Measurements from ENCODE around the gene DTYMK.

DTYMK gene

DNA sequence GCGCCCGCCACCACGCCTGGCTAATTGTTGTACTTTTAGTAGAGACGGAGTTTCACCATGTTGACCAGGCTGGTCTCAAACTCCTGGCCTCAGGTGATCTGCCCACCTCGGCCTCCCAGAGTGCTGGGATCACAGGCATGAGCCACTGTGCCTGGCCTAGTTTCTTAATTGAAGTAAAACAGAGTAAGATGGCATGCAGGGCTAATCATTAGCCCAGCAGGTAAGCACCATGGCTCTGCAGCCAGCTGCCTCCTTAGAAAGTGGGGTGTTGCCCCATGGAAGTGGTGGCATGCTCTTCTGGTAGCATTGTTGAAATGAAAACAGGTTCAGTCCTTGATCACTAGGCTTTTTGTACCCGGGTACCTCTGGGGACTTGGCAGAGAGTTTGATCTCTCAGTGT is 36.7 kb downstream of the DTYMK start:
- DNase-seq (ENCODE audit: low read depth in 2 of 2): no peak

DNA sequence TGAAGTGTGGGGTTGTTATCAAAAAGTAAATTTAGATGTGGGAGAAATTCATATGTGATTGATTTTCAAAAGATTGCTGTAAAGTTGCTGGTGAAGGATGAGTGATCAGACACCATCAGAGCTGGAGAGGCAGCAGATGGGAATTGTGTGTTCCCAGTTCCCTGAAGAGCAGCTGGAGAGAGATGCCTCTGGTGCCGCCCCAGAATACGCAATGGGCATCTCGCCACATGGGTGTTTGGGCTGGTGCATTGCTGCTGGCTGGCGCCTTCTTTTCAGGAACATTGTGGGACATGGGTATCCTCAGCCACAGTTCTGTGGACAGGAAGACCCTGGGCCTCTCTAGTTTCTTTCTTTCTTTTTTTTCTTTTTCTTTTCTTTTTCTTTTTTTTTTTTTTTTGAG is 37.2 kb downstream of the DTYMK start:
- DNase-seq (ENCODE audit: low read depth in 2 of 2): no peak

- DNase-seq (ENCODE audit: low read depth in 2 of 2): no peak
Measured at GRCh38 chr2:241648453-241648852, 38.2 kb downstream of the DTYMK start.

DNA sequence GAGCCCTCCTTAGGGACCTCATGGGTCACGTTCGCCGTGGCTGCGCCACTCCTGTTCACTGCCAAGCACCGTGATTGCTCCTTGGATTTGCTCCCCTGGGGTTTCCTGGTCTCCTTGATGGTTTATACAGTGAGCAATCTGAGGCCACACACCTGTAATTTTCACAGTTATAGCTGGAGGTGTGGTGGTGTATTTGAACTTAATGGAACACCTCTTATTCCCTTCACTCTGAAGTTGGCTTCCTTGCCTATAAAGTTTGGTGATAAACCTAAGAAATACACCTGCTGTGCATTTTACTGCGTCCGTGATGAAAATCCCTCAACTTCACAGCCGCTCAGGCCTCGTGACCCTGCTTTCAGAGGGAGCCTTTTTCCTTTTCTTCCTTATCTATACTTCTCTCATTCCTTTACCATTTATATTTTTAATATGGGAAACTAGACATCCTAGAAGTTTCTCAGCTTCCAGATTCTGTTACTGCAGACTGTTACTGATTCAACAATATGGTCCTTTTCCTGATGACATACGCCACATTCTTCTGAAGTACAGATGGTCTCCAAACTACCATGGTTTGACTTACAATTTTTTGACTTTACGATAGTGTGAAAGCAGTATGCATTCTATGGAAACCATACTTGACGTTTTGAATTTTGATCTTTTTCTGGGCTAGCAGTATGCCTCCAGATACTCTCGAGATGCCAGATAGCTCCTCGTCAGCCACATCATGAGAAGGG is 40.5 kb downstream of the DTYMK start:
- no peak for DNase-seq (ENCODE audit: low read depth in 2 of 2)

DNA sequence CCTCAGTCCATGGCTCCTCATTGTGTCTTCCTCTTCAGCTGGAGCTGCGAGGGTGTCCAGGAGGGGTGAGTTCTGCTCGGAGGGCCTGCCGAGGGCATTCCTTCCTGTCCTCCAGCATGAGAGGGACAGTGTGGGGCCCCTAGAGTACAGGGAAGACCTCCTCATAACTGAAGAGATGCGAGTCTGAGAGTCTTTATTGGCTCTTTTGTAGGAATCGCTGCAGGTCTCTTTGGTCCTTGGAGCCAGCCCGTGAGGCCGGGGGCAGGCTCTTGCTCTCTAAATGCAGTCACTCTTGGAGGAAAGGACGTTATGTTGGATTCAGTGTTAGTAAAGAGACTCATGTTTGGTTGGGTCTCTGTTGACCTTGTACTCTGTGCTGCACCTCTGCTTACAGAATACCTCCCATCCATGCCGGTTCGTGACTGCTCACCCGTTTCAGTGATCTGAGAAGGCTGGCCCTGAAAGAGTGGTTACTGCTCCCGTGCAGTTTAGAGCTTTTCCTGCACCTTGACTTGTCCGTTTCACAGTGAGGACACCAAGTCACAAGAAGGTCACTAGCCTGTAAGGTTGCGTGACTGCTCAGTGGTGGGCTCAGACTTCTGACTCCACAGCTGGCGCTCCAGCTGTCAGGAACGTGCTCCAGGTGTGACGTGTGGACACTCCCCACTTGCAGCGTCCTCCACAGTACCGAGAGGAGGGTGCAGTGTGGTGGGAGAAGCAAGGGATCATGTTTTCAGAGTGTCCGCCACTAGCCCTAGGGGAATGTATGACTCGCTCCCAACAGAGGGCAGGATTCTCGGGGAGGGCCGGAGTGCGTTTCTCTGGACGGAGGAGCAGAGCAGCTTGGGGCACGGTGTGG is 41.3 kb downstream of the DTYMK start:
- DNase-seq (ENCODE audit: low read depth in 2 of 2): no peak

GRCh38 chr2:241641631-241642030 is 45.0 kb downstream of the DTYMK start:
- DNase-seq (ENCODE audit: low read depth in 2 of 2): no peak

- no peak for DNase-seq (ENCODE audit: low read depth in 2 of 2)
Measured at GRCh38 chr2:241640165-241640795, 46.3 kb downstream of the DTYMK start.

GRCh38 chr2:241639385-241639784 is 47.2 kb downstream of the DTYMK start:
- DNase-seq (ENCODE audit: low read depth in 2 of 2): no peak

DNA sequence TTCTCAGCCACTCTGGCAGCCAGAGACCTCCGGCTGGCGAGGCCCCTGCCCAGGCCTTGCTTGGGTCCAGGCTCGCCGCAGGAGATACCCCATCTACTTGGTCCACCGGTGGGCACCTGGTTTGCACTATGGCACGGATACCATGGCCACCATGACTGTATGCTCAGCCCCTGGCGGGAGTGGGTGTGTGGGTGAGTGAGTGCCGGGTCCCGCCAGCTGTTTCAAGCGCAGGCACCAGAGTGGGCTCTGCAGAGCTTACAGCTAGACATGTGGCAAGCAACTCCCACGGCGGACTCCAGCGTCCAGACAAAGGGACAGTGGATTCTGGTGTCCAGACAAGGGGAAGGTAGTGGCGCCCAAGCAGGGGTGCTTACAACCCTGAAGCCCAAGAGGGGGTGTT is 47.7 kb downstream of the DTYMK start:
- DNase-seq (ENCODE audit: low read depth in 2 of 2): no peak

DNA sequence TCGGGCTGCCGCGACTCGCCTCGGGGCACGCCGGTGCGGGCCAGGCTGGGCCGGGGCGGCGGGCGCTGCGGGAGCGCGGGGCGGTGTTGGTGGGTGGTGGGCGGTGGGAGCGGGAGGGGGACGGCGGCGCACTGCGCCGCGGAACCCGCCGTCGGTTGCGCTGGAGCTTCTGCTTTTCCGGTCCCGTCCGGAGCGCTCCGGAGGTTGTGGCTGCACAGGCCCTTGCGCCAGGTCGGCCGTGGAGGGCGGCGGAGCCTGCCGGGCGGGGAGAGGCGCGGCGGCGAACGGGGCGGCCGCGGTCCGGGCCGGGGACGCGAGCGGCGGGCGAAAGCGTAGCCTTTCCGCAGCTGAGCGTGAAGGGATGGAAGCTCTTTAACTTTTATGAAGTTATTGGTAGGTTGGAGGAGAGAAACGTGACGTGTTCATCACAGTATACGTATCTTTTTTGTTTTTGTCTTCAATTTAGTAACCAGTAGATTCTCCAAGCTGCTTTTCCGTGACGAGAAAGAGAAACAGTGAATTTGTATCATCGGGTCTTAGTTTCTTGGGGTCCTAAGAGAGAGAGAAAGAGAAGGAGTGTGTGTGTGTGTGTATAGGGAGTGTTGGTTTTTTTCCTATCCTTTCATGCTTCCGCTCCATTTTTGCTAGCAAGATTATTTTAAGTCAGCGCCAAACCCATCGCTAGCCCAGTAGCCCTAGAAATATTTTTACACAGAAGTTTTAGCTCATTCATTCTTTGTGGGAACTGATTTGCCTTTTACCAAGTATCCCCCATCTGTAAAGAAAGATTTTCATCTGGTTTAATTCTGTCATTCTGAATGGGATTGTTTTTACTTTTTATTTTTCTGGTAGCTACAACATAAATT is 48.6 kb downstream of the DTYMK start:
- DNase-seq (ENCODE audit: low read depth in 2 of 2): peak in 1 of 2 donors; percentile 40

DNA sequence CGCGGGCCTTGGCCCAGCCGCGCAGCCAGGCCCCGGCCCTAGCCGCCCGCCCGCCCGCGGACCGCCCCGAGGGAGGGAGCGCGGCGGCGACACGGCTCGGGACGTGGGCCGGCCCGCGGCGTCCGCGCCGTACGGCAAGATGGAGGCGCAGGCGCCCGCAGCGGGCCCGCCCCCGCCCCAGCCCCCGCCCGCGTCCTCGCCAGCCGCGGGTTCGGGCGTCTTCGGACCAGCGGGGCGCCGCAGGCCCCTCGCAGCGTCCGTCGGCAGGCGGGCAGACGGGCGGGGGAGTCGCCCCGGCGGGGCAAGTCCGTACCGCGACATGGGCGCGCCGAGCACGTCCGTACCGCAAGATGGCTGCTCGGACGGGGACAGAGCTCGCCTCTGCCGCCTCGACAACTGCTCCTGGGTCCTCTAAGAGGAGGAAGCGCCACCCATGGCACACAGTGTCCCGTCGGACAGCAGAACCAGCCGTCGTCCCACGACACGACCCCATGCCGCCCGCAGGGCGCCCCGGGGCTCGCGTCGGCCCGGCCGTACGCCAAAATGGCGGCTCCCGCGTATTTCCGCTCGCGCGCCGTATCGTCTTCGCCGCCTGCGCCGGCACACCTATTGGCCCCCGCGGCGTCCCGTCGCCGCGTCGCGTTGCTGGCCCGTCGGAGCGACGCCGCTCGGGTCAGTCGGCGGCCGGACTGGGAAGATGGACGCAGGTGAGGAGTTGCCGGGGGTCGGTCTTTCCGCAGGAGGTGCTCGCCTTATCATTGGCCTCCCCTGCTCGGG is 49.4 kb downstream of the DTYMK start, which contains the start of the genes ATG4B and THAP4:
Gene ATG4B (plus strand): TSS at position 676 of the 777 bp plus-strand sequence. CDS start 22 bp downstream, at position 698.
Gene THAP4 (minus strand): TSS at position 141 of the 777 bp plus-strand sequence. CDS start 141 bp downstream, outside the sequence.
- DNase-seq (ENCODE audit: low read depth in 2 of 2): peak in 1 of 2 donors; percentile 73

DNA sequence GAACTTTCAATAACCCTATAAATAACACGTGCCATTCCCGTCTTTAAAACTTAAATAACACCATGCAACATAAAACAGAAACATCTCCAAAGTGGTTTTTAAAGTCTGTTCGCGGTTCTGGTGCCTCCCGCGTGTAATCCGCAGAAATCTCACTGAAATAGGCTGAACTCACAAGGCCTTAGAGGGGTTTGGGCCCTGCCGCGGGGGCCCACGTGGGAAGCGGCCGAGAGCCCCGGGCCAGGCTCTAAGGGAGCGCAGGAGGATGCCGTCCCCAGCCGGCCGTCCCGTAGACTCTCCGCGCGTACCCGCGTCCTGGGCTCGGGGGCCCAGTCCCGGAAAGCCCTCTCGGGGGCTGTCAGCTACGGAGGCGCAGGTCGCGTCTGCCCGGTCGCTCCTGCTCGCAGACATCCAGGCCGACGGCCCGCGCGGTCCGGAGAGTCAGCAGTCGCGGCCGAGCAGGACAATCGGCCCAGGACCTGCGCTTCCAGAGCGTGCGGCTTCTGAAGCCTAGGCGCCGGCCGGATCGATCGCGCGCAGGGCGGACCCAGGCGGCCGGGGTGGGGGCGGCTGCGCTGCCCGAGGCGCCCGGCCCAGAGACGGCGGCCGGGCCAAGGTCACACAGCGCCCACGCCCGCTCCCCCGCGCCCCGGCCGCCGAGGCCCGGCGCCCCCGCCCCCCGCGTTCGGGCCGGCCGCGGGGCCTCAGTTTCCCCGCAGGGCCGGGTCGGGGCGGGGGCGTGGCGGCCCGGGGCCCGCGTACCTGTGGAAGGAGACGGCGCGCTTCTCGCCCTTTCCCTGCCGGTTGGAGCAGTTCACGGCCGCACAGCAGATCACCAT is 50.2 kb downstream of the DTYMK start:
- DNase-seq (ENCODE audit: low read depth in 2 of 2): no peak

GRCh38 chr2:241635756-241636155 is 50.9 kb downstream of the DTYMK start:
- no peak for DNase-seq (ENCODE audit: low read depth in 2 of 2)

- DNase-seq (ENCODE audit: low read depth in 2 of 2): no peak
Measured at GRCh38 chr2:241633561-241633960, 53.1 kb downstream of the DTYMK start.

GRCh38 chr2:241632478-241633325 is 53.9 kb downstream of the DTYMK start:
- no peak for DNase-seq (ENCODE audit: low read depth in 2 of 2)

GRCh38 chr2:241629762-241630435 is 56.7 kb downstream of the DTYMK start:
- no peak for DNase-seq (ENCODE audit: low read depth in 2 of 2)

GRCh38 chr2:241627675-241628074 is 58.9 kb downstream of the DTYMK start:
- no peak for DNase-seq (ENCODE audit: low read depth in 2 of 2)
